ENCODE data around the gene PYGO1.
A peak's percentile ranks its signal among the peaks of the same experiment; 100 is the strongest.
"Not testable (repeated sequence)": the region's sequence is repeated elsewhere in the genome, so short reads cannot be mapped to it uniquely, and the experiment has no call there.

PYGO1 gene

DNA sequence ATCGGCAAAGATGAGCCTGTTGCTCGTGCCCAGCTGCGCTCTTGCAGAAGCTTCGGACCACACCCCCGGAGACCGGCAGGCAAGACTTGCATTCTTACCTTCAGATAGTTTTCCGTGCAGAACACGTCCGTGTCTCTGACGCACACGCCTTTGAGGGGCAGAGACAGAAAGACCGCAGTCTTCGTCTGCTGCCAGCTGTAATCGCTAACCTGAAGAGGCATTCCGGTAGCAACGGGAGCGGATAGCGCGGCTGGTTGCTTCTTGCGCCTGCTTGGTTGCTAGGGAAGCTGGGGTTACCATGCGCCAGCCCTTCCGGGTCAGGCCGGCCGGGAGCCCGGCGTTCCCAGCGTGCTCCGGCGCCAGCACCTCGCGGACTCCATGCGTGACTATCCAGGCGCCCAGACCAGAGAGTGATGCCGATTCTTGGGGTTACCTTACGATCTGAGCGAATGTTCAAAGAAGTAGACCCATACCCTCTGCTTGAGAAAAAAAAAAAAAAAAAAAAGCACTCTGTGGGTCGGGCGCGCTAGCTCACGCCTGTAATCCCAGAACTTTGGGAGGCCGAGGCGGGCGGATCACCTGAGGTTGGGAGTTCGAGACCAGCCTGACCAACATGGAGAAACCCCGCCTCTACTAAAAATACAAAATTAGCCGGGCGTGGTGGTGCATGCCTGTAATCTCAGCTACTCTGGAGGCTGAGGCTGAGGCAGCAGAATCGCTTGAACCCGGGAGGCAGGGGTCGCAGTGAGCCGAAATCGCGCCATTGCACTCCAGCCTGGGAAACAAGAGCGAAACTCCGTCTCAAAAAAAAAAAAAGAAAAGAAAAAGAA is 89.8 kb downstream of the PYGO1 start:
- H3K9me3 Mint-ChIP-seq; H3K36me3 Mint-ChIP-seq (ENCODE audit: low read depth); H3K27me3 Mint-ChIP-seq: not testable (repeated sequence)
- Mint-ChIP-seq H3K4me3 (peak overlapping the region; percentile 80), H3K27ac (peak overlapping the region; percentile 65), H3K4me1 (ENCODE audit: low read depth) (peaks cover 22% of the 10 kb centered on the region)

DNA sequence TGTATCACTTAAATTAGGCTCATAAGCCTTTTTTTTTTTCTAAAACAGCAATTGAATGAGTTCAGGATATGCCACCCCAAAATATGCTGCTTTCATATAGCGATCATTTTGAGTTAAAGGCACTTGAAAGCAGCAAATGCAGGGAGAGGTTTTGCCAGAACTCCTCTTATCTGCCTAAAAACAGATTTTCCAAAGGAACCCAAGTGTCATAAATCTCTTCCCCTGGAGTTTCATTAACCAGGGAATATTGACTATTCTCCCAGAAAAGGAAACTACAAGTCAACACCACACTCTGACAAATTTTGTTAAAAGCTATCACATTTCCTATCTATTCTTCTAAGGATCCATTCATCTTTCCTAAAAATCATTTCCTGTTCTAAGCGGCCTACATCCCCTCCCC is 91.4 kb downstream of the PYGO1 start:
- no peaks in the 10 kb centered on the region for H3K27me3 Mint-ChIP-seq
- no peaks in the 10 kb centered on the region for H3K9me3 Mint-ChIP-seq
- no peak overlapping the region for H3K27ac Mint-ChIP-seq
- H3K36me3 Mint-ChIP-seq (ENCODE audit: low read depth): no peaks in the 10 kb centered on the region
- peaks cover 22% of the 10 kb centered on the region for H3K4me1 Mint-ChIP-seq (ENCODE audit: low read depth)
- no peak overlapping the region for H3K4me3 Mint-ChIP-seq

DNA sequence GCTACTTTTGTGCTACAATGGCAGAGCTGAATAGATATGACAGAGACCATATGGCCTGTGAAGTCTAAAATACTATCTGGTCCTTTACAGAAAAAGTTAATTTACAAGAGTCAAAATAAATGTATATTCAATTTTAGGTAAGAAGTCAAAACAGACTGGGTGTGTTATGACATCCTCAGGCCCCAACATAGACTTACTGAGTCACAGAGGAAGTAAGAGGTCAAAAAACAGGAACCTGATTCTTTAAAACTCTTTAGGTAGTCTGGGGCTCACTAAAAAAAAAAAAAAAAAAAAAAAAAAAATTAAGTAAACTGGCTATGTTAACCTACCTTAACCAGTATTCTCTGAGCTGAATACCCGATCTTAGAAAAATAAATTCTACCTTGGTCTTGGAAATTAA is 93.2 kb downstream of the PYGO1 start:
- H3K4me1 Mint-ChIP-seq (ENCODE audit: low read depth): peaks cover 22% of the 10 kb centered on the region
- H3K4me3 Mint-ChIP-seq: no peak overlapping the region
- no peaks in the 10 kb centered on the region for H3K36me3 Mint-ChIP-seq (ENCODE audit: low read depth)
- H3K27me3 Mint-ChIP-seq: no peaks in the 10 kb centered on the region
- H3K27ac Mint-ChIP-seq: no peak overlapping the region
- no peaks in the 10 kb centered on the region for H3K9me3 Mint-ChIP-seq

DNA sequence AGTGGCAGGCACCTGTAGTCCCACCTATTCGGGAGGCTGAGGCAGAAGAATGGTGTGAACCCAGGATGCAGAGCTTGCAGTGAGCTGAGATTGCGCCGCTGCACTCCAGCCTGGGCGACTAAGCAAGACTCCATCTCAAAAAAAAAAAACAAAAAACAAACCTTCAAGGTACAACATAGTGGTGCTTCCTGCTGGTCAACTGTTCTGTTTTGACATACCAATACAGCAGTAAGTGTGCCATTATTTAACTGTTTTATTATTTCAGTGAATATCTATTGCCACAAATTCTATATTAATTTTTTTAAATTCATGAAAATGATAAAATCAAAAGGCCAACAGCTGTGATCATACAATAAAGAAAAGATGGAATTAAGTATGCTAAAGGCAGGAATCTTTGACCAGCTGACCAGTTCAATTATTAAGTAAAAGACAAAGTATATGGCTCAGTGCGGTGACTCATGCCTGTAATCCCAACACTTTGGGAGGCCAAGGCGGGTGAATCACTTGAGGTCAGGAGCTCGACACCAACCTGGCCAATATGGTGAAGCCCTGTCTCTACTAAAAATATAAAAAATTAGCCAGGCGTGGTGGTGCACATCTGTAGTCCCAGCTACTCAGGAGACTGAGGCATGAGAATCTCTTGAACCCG is 99.1 kb downstream of the PYGO1 start:
- not testable (repeated sequence) for H3K27me3 Mint-ChIP-seq; H3K4me3 Mint-ChIP-seq; H3K36me3 Mint-ChIP-seq (ENCODE audit: low read depth); H3K9me3 Mint-ChIP-seq; H3K4me1 Mint-ChIP-seq (ENCODE audit: low read depth); H3K27ac Mint-ChIP-seq

Data from stimulated activated naive CD8-positive, alpha-beta T cell treated with anti-CD3 and anti-CD28 coated beads, Interleukin-15, Interleukin-2, amounts not matched to agents 100 ng/mL and 50 ng/mL, for 24 hours (primary cell).